MM.1S (cell line): ENCODE data around the gene ITSN1.

ENCODE experiments used
- EZH2 ChIP-seq: fragments of 300-600 bp; sonication (generic); optimal IDR thresholded peaks from 2 replicates; pipeline ENCODE3; 2017; ENCODE audit warnings: low read depth, mild to moderate bottlenecking, antibody characterized with exemption, low read length, mixed read lengths
- EZH2phosphoT487 ChIP-seq: fragments of 300-600 bp; sonication (generic); IDR thresholded peaks from 2 replicates; pipeline ENCODE4 v1.6.1; 2018; ENCODE audit warnings: antibody characterized with exemption, low read length
- TF ChIP-seq, protein P1 (sequence below): fragments of 300-600 bp; sonication (generic); IDR thresholded peaks from 2 replicates; pipeline ENCODE4 v1.5.1; 2016; ENCODE audit warnings: antibody characterized with exemption, low read length, mixed read lengths

DNA sequence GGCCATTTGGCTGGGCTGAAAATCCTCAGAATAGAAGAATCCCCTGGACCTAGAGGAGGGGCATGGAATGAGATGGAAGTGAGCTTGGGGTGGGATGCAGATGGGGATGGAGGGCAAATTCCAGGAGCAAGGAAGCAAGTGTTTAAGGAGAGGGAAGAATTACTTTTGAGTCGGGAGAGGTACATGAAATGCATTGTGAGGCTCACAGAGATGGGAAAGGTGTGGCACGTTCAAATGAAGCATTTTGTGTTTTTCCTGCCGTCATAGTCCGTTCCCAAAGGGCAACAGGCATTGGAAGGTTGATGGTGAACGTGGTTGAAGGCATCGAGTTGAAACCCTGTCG lies 242.8 kb downstream of the ITSN1 start:
- TF ChIP-seq, protein P1, sequence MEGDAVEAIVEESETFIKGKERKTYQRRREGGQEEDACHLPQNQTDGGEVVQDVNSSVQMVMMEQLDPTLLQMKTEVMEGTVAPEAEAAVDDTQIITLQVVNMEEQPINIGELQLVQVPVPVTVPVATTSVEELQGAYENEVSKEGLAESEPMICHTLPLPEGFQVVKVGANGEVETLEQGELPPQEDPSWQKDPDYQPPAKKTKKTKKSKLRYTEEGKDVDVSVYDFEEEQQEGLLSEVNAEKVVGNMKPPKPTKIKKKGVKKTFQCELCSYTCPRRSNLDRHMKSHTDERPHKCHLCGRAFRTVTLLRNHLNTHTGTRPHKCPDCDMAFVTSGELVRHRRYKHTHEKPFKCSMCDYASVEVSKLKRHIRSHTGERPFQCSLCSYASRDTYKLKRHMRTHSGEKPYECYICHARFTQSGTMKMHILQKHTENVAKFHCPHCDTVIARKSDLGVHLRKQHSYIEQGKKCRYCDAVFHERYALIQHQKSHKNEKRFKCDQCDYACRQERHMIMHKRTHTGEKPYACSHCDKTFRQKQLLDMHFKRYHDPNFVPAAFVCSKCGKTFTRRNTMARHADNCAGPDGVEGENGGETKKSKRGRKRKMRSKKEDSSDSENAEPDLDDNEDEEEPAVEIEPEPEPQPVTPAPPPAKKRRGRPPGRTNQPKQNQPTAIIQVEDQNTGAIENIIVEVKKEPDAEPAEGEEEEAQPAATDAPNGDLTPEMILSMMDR: no peak
- TF ChIP-seq EZH2 (no peak), EZH2phosphoT487 (no peak)
